GM13976 (cell line): ENCODE measurements around the gene AMN.

Source experiments
- DNase-seq: peaks from one replicate; pipeline ENCODE4 v3.0.0; 2012; ENCODE audit warnings: low spot score
- in situ Hi-C: fragments of 300-500 bp; cut with MboI; formaldehyde crosslinking; loops from one replicate; pipeline ENCODE4 v1.12.0; 2022; ENCODE audit warnings: low sequenced_read_pairs, mixed read lengths, inconsistent platforms; ENCODE audit not compliant: unreplicated experiment
- TF ChIP-seq, protein P1 (sequence below): IDR thresholded peaks from 2 replicates; pipeline ENCODE4 v1.5.1; 2012; ENCODE audit warnings: borderline replicate concordance, mild to moderate bottlenecking; ENCODE audit not compliant: insufficient read depth; ENCODE audit errors: extremely low read depth, missing control alignments, control extremely low read depth

AMN gene

DNA sequence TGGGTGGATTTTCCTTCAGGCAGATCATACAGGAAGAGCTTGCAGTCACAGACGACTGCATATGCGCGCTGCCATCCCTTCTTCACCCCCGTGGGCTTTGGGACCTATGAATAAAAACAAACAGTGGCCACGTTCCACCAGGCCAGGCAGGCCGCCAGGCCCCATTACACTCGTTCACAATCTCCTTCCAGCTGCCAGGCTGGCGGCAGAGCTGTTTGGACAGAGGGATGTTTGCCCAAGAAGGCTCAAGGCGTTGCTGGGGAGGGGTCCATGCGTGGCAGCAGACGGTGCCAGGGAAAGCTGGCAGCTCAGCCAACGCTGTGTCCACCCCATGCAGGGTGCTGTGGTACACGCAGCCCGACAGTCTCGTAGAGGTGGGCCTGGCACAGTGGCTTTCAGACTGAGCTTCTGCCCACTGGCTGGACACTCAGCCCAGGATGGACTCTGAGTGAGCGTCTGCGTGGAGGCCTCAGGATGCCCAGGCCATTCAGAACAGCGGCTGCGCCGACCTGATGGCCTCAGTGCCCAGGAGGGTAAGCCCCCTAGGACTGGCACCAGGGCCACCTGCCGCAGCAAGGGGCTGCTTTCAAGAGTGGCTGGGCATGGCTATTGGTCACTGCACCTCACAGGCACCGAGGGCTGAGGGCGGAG lies 27.5 kb downstream of the AMN start:
- no peak for DNase-seq
- TF ChIP-seq, protein P1, sequence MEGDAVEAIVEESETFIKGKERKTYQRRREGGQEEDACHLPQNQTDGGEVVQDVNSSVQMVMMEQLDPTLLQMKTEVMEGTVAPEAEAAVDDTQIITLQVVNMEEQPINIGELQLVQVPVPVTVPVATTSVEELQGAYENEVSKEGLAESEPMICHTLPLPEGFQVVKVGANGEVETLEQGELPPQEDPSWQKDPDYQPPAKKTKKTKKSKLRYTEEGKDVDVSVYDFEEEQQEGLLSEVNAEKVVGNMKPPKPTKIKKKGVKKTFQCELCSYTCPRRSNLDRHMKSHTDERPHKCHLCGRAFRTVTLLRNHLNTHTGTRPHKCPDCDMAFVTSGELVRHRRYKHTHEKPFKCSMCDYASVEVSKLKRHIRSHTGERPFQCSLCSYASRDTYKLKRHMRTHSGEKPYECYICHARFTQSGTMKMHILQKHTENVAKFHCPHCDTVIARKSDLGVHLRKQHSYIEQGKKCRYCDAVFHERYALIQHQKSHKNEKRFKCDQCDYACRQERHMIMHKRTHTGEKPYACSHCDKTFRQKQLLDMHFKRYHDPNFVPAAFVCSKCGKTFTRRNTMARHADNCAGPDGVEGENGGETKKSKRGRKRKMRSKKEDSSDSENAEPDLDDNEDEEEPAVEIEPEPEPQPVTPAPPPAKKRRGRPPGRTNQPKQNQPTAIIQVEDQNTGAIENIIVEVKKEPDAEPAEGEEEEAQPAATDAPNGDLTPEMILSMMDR: no peak
- in situ Hi-C loops: no loop called here

DNA sequence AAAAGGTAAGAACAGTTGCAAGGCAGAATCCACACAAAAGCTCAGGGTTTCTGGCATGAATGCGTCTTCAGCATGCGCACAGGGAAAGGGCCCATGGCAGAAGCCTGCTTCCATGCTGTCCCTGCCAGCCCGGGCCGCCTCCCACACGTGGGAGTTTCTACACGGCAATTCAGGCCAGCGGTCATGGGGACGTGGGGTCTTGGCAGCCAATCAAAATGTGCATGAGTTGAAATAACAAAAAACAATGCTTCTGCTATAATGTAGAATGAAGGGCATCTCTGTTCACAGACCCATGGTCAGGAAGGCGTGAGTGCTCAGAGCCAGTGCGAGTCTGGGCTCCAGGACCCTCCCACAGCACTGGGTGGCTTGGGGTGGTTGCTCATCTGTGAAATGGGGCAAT lies 28.6 kb downstream of the AMN start:
- TF ChIP-seq, protein P1: no peak
- DNase-seq: no peak
- in situ Hi-C loops: no loop called here

DNA sequence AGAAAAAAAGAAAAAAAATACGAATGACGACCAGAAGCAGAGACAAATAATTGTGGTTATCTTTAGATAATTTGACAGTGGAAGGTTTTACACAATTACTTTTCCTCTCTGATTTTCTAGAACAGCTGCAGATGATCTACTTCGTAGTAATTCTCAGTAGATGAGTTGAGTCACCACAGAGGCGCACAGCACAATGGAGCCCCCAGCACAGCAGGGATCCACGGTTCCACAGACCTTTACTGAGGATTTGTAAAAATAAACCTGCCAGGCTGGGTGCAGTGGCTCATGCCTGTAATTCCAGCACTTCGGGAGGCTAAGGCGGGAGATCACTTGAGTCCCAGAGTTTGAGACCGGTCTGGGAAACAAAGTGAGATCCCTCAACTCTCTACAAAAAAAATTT lies 29.3 kb downstream of the AMN start:
- DNase-seq: no peak
- in situ Hi-C loops: no loop called here
- TF ChIP-seq, protein P1: no peak

DNA sequence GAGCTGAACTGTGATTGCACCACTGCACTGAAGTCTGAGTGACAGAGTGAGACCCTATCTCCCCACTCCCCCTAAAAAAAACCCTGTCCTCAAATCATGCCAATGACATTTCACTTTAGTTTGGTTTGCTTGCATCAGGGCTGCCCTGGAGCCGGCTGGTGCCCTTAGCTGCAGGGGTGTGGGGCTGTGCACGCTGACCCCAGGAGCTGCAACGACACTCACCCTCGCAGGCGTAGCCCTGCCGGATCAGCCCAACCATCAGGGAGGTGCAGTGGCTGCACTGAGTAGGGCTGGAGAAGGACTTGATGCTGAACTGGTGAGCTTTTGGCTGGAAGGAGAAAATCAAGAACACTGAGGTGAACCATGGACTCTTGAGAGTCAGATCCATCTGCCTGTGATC lies 29.8 kb downstream of the AMN start:
- in situ Hi-C loops: no loop called here
- DNase-seq: no peak
- TF ChIP-seq, protein P1: no peak

DNA sequence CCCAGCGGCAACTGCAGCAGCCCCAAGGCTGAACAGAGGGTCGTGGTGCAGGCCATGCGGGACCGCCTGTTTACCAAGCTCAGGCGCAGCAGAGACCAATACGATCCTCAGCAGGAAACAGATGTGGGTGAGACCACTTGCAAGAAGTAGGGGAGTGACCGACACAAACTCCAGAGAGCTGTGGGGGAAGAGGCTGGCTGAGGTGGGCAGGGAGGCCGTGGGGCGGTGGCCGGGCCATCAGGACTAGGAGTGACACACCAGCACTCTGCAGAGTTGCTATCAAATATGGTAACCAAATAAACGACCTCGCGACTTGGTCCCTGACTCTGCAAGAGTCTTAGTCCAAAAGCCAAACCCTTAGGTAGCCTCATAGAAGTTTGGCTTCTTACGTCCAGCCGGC lies 30.6 kb downstream of the AMN start:
- in situ Hi-C loops: no loop called here
- TF ChIP-seq, protein P1: no peak
- DNase-seq: no peak

DNA sequence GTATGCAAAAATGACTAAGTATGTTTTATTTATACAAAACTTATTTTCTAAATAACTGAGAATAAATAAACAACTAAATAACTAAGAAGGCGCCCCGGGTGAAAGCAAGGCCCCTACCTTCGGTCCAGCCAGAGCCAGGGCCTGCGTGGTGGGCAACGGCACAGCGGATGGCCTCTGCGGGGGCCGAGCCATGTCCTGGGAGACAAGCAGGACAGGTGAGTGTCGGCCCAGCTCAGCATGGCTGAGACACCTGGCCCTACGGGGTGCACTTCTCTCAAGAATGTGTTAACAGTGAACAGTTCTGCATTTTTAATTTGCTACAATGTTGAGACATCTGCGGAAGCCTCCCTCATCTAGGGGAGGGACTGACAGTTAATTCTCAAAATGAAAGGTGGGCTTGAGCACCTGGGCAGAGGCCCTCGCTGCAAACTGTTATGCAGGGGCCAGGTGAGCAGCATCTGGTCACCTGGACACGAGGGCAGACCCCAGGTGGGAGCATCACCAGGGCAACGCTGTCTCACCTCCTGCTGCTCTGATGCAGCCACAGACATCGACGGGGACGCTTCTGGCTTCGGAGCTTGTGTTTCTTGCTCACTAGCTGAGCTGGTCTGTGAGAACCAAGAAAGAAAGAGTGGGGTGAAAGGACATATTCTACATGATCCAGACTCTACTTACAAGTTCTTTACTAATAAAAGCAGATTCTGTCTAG lies 31.8 kb downstream of the AMN start:
- DNase-seq: no peak
- in situ Hi-C loops: no loop called here
- TF ChIP-seq, protein P1: no peak
